Left lung (tissue), 10 donors: Measurements from ENCODE around the gene FAM50B. TPM values are rescaled to one million over a fixed set of nuclear protein-coding genes. Genes with fewer than 3 reads are reported as not detected.

Experiments
- ATAC-seq: fragments of 200-7000 bp; cut with Tn5 transposase; one replicate; pipeline ENCODE4 v1.9.1; 2020; ENCODE audit warnings: moderate library complexity
- DNase-seq, 4 donors: peaks; one replicate each; pipeline ENCODE4 v3.0.0-alpha.2; 2013 to 2020
- H3K27ac ChIP-seq, 2 donors: fragments of 200-600 bp; sonication (generic) in 1 of 2; one replicate each; pipeline versions ENCODE4 v1.5.0 to v1.8.0; 2020 to 2021
- H3K27me3 ChIP-seq, 2 donors: fragments of 200-600 bp; sonication (generic) in 1 of 2; one replicate each; pipeline versions ENCODE4 v1.5.0 to v1.8.0; 2020 to 2021
- H3K36me3 ChIP-seq, 2 donors: fragments of 200-600 bp; sonication (generic) in 1 of 2; one replicate each; pipeline versions ENCODE4 v1.5.0 to v1.8.0; 2020 to 2021
- H3K4me1 ChIP-seq, 2 donors: fragments of 200-600 bp; one replicate each; pipeline ENCODE4 v1.8.0; 2021
- H3K4me3 ChIP-seq, 2 donors: fragments of 200-600 bp; sonication (generic) in 1 of 2; one replicate each; pipeline versions ENCODE4 v1.5.0 to v1.8.0; 2020 to 2021; ENCODE audit warnings: mild to moderate bottlenecking in 1 of 2
- H3K9me3 ChIP-seq, 2 donors: fragments of 200-600 bp; sonication (generic) in 1 of 2; one replicate each; pipeline versions ENCODE4 v1.5.0 to v1.8.0; 2020 to 2021
- intact Hi-C, 2 donors: fragments of 100-400 bp; cut with DNase I; formaldehyde crosslinking; loops; one replicate each; pipeline versions ENCODE4 v1.11.2 to v1.14.2; 2022
- polyA plus RNA-seq, 6 donors: library from polyadenylated mRNA; unstranded; fragments of 120-200 nt; gene quantifications; one replicate each; pipeline ENCODE4 v1.2.1, GENCODE V29; 2013; ENCODE audit not compliant: insufficient read length in 6 of 6
- total RNA-seq, 2 donors: library from RNA; stranded (reverse); fragmentation: NEBNext Ultra II Directional; extraction: Animal tissue kit (Norgen Biotek cat#: 25700); gene quantifications; one replicate each; pipeline ENCODE4 v1.2.1, GENCODE V29; 2021
- TF ChIP-seq, protein P1 (sequence below), 2 donors: fragments of 200-600 bp; sonication (generic) in 1 of 2; IDR thresholded peaks; one replicate each; pipeline versions ENCODE4 v1.5.0 to v1.8.0; 2021; ENCODE audit warnings: antibody characterized with exemption in 2 of 2
- donor health status: DM: no; HTN: yes; CAD: no.
- donor health status: DM: no; HTN: no; CAD: no.

FAM50B gene
- total and polyA plus RNA-seq, 8 donors = 8.5 to 20.3 (median 11.0) TPM

DNA sequence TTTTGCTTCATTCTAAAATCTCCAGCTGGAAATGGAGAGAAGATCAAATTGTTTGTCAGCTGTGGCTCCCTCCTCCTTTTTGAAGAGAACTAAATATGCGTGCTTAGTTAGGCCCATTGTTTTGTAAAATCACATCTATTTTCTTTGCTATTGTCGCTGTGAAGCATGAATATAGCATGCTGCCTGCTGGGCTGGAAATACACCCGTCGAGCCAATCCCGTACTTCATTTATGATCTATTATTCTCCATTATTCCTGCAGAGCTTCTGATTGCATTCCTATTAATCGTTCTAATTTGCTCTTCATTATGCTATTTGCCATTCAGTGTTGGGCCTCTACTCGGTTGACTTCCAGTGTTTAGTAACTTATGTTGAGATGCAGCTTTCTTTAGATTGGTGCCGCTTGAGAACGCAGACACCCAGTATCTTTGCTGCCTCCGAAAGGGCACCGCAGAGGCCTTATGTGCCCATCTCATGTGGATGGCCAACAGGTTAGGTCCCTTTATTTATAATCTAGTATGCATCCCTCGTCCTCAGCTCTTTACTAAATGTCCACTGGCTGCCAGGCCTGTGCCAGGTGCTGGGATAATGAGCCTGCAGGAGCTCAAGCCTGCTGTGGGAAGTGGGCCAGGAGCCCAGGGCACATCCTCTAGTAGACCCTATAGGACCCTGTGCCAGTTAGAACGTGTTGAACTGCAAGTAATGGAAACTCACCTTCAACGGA, 45.6 kb downstream of the FAM50B start:
- no peak for DNase-seq
- H3K27me3 ChIP-seq = no peaks in the 10 kb centered on the region
- no peaks in the 10 kb centered on the region for H3K4me1 ChIP-seq
- H3K27ac ChIP-seq = no peak overlapping the region
- no peak for ATAC-seq
- intact Hi-C loops = no loop called here
- H3K36me3 ChIP-seq = no peaks in the 10 kb centered on the region
- no peaks in the 10 kb centered on the region for H3K9me3 ChIP-seq
- TF ChIP-seq, protein P1, sequence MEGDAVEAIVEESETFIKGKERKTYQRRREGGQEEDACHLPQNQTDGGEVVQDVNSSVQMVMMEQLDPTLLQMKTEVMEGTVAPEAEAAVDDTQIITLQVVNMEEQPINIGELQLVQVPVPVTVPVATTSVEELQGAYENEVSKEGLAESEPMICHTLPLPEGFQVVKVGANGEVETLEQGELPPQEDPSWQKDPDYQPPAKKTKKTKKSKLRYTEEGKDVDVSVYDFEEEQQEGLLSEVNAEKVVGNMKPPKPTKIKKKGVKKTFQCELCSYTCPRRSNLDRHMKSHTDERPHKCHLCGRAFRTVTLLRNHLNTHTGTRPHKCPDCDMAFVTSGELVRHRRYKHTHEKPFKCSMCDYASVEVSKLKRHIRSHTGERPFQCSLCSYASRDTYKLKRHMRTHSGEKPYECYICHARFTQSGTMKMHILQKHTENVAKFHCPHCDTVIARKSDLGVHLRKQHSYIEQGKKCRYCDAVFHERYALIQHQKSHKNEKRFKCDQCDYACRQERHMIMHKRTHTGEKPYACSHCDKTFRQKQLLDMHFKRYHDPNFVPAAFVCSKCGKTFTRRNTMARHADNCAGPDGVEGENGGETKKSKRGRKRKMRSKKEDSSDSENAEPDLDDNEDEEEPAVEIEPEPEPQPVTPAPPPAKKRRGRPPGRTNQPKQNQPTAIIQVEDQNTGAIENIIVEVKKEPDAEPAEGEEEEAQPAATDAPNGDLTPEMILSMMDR (IDR thresholded peaks at IDR 0.05) = no peak
- no peak overlapping the region for H3K4me3 ChIP-seq

GRCh38 chr6:3895312-3895653, 46.1 kb downstream of the FAM50B start:
- Histone ChIP-seq H3K36me3 (no peaks in the 10 kb centered on the region), H3K9me3 (no peaks in the 10 kb centered on the region), H3K27me3 (no peaks in the 10 kb centered on the region), H3K4me3 (no peak overlapping the region), H3K4me1 (no peaks in the 10 kb centered on the region), H3K27ac (no peak overlapping the region)
- DNase-seq (no peak), ATAC-seq (no peak)
- intact Hi-C loops = no loop called here
- TF ChIP-seq, protein P1 (IDR thresholded peaks at IDR 0.05) = no peak

- no peak overlapping the region for H3K4me3 ChIP-seq
- H3K27ac ChIP-seq = no peak overlapping the region
- no peaks in the 10 kb centered on the region for H3K9me3 ChIP-seq
- DNase-seq = no peak
- intact Hi-C loops = no loop called here
- no peaks in the 10 kb centered on the region for H3K4me1 ChIP-seq
- TF ChIP-seq, protein P1 (IDR thresholded peaks at IDR 0.05) = no peak
- H3K27me3 ChIP-seq = no peaks in the 10 kb centered on the region
- H3K36me3 ChIP-seq = no peaks in the 10 kb centered on the region
- ATAC-seq = no peak
These were observed 46.6 kb downstream of the FAM50B start for GRCh38 chr6:3895805-3896204.

DNA sequence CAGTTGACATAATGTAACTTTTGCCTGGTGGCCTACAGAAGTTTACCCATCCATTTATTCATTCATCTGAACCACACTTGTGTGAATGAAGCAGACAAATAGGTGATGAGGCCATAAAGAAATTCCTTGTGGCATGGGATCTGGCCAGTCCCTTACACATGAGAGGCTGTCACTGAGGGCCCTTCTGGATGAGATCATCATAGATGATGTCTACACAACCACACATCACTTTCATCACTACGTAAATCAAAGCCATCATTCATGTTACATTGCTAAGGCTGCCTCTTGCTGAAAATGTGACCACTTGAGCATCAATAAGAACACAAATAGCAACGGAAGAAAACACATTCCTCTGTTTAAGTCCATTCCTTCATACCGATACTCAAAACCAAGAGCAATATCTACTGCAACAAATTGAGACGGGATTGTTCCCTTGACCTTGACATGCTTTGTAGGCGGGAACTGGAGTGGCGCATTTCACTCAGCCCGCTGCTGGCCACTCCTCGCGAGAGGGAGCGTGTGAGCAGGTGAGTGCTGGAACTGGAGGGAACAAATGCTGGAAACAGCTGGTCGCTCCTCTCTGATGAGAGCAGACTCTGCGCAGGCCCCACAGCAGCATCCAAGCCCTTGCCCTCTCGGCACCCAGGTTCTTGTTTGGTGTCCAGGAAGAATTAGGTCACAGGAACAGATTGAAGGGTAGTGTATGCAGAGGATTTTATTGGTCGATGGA, 49.3 kb downstream of the FAM50B start:
- Histone ChIP-seq H3K27me3 (no peaks in the 10 kb centered on the region), H3K4me3 (no peak overlapping the region), H3K9me3 (no peaks in the 10 kb centered on the region), H3K36me3 (no peaks in the 10 kb centered on the region), H3K27ac (no peak overlapping the region), H3K4me1 (no peaks in the 10 kb centered on the region)
- ATAC-seq (no peak), DNase-seq (no peak)
- TF ChIP-seq, protein P1 (IDR thresholded peaks at IDR 0.05) = no peak
- intact Hi-C loops = no loop called here

GRCh38 chr6:3899061-3899460, 49.9 kb downstream of the FAM50B start:
- DNase-seq (no peak), ATAC-seq (no peak)
- Histone ChIP-seq H3K27me3 (no peaks in the 10 kb centered on the region), H3K4me3 (no peak overlapping the region), H3K27ac (no peak overlapping the region), H3K4me1 (no peaks in the 10 kb centered on the region), H3K9me3 (no peaks in the 10 kb centered on the region), H3K36me3 (no peaks in the 10 kb centered on the region)
- intact Hi-C loops = no loop called here
- TF ChIP-seq, protein P1 (IDR thresholded peaks at IDR 0.05) = no peak
